Gastrocnemius medialis (tissue), 4 donors: ENCODE data around the gene USP28. TPM values are rescaled to one million over a fixed set of nuclear protein-coding genes. Genes with fewer than 3 reads are reported as not detected.
A peak's percentile ranks its signal among the peaks of the same experiment; 100 is the strongest.

Experiments
- ATAC-seq, 2 donors: fragments of 150-250 bp; one replicate each; pipeline ENCODE4 v1.9.1; 2016
- DNase-seq, 2 donors: peaks; one replicate each; pipeline ENCODE4 v3.0.0-alpha.2; 2019
- H3K27ac ChIP-seq, 4 donors: fragments of 200-600 bp; sonication (generic); 1 replicate in 1 of 4; 2 replicates in 3 of 4; pipeline ENCODE4 v1.5.1; 2016 to 2018; ENCODE audit warnings: mild to moderate bottlenecking in 2 of 4, moderate library complexity in 1 of 4
- H3K27me3 ChIP-seq, 3 donors: fragments of 200-600 bp; sonication (generic) in 2 of 3; 1 replicate in 1 of 3; 2 replicates in 2 of 3; pipeline versions ENCODE4 v1.5.1 to v1.6.0; 2016 to 2019; ENCODE audit warnings: mild to moderate bottlenecking in 1 of 3, moderate library complexity in 1 of 3
- H3K36me3 ChIP-seq, 2 donors: fragments of 200-600 bp; sonication (generic) in 1 of 2; one replicate each; pipeline ENCODE4 v1.5.1; 2017 to 2018
- H3K4me1 ChIP-seq, 2 donors: fragments of 200-600 bp; sonication (generic) in 1 of 2; one replicate each; pipeline ENCODE4 v1.5.1; 2016 to 2017; ENCODE audit warnings: mild to moderate bottlenecking in 2 of 2
- H3K4me3 ChIP-seq, 4 donors: fragments of 200-600 bp; sonication (generic) in 3 of 4; 1 replicate in 1 of 4; 2 replicates in 3 of 4; pipeline ENCODE4 v1.5.1; 2016 to 2019; ENCODE audit warnings: mild to moderate bottlenecking in 2 of 4
- H3K9me3 ChIP-seq, 3 donors: fragments of 200-600 bp; sonication (generic) in 2 of 3; 1 replicate in 1 of 3; 2 replicates in 2 of 3; pipeline ENCODE4 v1.5.1; 2016 to 2019
- POLR2A ChIP-seq, 2 donors: fragments of 450-650 bp; IDR thresholded peaks; one replicate each; pipeline ENCODE4 v1.6.1; 2017; ENCODE audit warnings: antibody characterized with exemption in 2 of 2, mild to moderate bottlenecking in 2 of 2, moderate library complexity in 2 of 2
- in situ Hi-C, 4 donors: fragments of 200-750 bp; cut with MboI; loops; one replicate each; pipeline versions ENCODE4 v1.15.0 to v1.8.0; 2017; ENCODE audit warnings: low sequenced_read_pairs in 4 of 4
- intact Hi-C: fragments of 100-400 bp; cut with DNase I; formaldehyde crosslinking; loops from one replicate; pipeline ENCODE4 v1.15.1; 2023; ENCODE audit warnings: low total_unique reads
- total RNA-seq, 4 donors: library from RNA; depleted of rRNA; stranded (reverse); fragments of >200 nt; gene quantifications; one replicate each; pipeline versions ENCODE4 v1.1.0 to v1.2.3, GENCODE V29; 2016
- TF ChIP-seq, protein P1 (sequence below), 5 experiments: fragments of 450-650 bp in 3 of 5; fragments of 200-600 bp in 2 of 5; sonication (generic) in 2 of 5; IDR thresholded peaks in 4 of 5; conservative IDR thresholded peaks in 1 of 5; 1 replicate in 4 of 5; 2 replicates in 1 of 5; pipeline ENCODE4 v1.5.1; 2016 to 2019; ENCODE audit warnings: antibody characterized with exemption in 5 of 5, mild to moderate bottlenecking in 3 of 5, moderate library complexity in 3 of 5

The USP28 gene
- total RNA-seq, 4 donors from 2014 or later, result 56.7 to 141 (median 80.4) TPM

DNA sequence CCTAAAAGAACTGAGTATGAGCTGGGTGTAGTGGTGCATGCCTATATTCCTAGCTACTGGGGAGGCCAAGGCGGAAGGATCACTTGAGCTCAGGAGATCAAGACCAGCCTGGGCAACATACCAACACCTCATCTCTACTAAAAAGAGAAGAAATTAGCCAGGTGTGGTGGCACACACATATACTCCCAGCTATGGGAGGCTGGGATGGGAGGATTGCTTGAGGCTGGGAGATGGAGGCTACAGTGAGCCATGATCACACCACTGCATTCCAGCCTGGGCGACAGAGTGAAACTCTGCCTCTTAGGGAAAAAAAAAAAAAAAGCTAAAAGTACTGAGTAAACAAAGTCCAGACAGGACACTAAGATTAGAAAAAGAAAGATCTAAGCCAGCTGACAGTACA lies 25.8 kb upstream of the USP28 start:
- ATAC-seq (no peak), DNase-seq (no peak)
- intact Hi-C loops (no loop called here), in situ Hi-C loops (no loop called here)
- Histone ChIP-seq H3K4me1 (peaks cover under 1 to 4% of the 10 kb centered on the region in 2 donors), H3K27me3 (no peaks in the 10 kb centered on the region), H3K27ac (no peak overlapping the region), H3K4me3 (no peak overlapping the region), H3K9me3 (no peaks in the 10 kb centered on the region), H3K36me3 (no peaks in the 10 kb centered on the region)
- TF ChIP-seq POLR2A (IDR thresholded peaks at IDR 0.05), result no peak
- TF ChIP-seq, protein P1, sequence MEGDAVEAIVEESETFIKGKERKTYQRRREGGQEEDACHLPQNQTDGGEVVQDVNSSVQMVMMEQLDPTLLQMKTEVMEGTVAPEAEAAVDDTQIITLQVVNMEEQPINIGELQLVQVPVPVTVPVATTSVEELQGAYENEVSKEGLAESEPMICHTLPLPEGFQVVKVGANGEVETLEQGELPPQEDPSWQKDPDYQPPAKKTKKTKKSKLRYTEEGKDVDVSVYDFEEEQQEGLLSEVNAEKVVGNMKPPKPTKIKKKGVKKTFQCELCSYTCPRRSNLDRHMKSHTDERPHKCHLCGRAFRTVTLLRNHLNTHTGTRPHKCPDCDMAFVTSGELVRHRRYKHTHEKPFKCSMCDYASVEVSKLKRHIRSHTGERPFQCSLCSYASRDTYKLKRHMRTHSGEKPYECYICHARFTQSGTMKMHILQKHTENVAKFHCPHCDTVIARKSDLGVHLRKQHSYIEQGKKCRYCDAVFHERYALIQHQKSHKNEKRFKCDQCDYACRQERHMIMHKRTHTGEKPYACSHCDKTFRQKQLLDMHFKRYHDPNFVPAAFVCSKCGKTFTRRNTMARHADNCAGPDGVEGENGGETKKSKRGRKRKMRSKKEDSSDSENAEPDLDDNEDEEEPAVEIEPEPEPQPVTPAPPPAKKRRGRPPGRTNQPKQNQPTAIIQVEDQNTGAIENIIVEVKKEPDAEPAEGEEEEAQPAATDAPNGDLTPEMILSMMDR (IDR thresholded peaks at IDR 0.05 in 4 of 5, conservative IDR thresholded peaks at IDR 0.05 in 1 of 5), result no peak

DNA sequence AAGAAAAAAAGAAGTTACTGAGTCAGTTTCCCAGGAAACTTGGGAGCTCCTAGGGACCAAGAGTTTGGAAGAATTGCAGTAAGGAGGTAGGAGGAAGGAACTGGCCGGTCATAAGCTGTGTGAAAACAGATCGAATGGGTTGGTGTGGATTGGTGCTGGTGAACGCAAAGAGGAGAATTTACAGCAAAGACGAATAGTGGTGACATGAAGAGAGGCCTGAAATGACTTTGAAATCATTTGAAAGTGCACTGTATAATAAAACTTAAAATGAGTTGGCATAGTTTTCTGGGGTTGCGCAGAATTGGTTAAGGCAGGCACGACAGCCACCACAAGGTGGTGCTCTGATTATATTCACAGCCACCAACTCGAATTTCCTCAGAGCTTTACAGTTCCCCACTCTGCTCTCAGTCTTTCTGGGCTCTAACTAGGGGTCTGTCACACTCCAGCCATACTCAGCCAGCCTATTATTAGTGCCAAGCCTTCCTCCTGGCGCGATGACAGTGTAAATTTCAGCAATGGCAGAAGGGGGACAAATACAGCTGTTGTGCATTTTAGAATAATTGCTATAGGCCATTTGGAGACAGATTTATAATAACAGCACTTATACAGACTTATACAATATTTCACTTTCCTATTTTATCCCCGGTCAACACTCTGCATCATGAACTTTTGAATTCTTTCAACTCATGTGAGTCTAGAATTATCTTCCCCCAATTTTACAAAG lies 20.9 kb upstream of the USP28 start:
- intact Hi-C loops (loop anchor here (5.0 to 10.0 kb wide), 2 partner anchors 138 to 366 kb away; no protein-coding TSS in a partner anchor), in situ Hi-C loops (loop anchor here (10.0 to 25.0 kb wide), 4 partner anchors 128 to 391 kb away; partner anchors contain the start of gene NNMT (in 2 of the 4))
- DNase-seq (peak in 1 of 2 donors; percentile 21), ATAC-seq (peak; percentile 70 to 78)
- Histone ChIP-seq H3K27me3 (no peaks in the 10 kb centered on the region), H3K4me1 (peaks cover 11 to 12% of the 10 kb centered on the region in 2 donors), H3K27ac (peak overlapping the region; percentile 65 to 81 (median 72)), H3K36me3 (no peaks in the 10 kb centered on the region), H3K4me3 (no peak overlapping the region), H3K9me3 (no peaks in the 10 kb centered on the region)
- no peak for TF ChIP-seq POLR2A (IDR thresholded peaks at IDR 0.05)
- TF ChIP-seq, protein P1 (IDR thresholded peaks at IDR 0.05 in 4 of 5, conservative IDR thresholded peaks at IDR 0.05 in 1 of 5), result peak; percentile 60 to 79 (median 74)

DNA sequence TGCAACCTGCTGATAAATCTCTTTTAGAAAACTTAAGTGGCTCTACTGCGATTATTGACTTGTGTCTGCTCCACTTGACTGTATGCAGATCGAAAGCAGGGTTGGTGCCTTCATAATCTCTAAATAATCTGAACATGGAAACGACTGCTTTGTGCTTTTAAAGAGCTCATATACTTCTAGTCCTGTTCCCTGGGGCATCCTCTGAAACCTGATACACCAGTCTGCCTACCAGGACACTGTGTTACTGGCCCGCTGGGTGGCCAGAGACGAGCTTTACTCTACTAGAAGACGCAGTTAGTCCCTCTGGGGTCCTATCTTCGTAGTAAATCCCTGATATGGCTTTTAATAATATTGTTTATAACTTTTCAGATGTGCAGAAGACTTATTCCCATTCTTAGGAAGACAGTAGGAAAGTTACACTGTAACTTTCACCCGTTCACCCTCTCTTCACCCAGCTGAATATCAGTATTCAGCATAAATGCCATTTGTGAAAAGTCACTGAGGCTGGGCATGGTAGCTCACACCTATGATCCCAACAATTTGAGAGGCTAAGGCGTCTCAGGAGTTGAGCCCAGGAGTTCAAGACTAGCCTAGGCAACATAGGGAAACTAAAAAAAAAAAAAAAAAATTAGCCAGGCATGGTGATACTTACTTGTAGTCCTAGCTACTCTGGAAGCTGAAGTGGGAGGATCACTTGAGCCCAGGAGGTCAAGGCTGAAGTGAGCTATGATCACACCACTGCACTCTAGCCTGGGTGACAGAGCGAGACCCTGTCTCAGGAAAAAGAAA lies 20.2 kb upstream of the USP28 start:
- no peak for TF ChIP-seq POLR2A (IDR thresholded peaks at IDR 0.05)
- TF ChIP-seq, protein P1 (IDR thresholded peaks at IDR 0.05 in 4 of 5, conservative IDR thresholded peaks at IDR 0.05 in 1 of 5), result peak in 2 of 5 experiments; percentile 29 to 37
- in situ Hi-C loops, result loop anchor here (10.0 to 25.0 kb wide), 4 partner anchors 129 to 392 kb away; partner anchors contain the start of gene NNMT (in 2 of the 4)
- Histone ChIP-seq H3K27me3 (no peaks in the 10 kb centered on the region), H3K4me1 (peaks cover 11 to 12% of the 10 kb centered on the region in 2 donors), H3K27ac (peak overlapping the region; percentile 65 to 81 (median 72)), H3K36me3 (no peaks in the 10 kb centered on the region), H3K9me3 (no peaks in the 10 kb centered on the region), H3K4me3 (no peak overlapping the region)
- ATAC-seq (peak; percentile 92 to 97), DNase-seq (peak; percentile 26 to 54)
- intact Hi-C loops, result loop anchor here (5.0 to 10.0 kb wide), 2 partner anchors 139 to 367 kb away; no protein-coding TSS in a partner anchor

DNA sequence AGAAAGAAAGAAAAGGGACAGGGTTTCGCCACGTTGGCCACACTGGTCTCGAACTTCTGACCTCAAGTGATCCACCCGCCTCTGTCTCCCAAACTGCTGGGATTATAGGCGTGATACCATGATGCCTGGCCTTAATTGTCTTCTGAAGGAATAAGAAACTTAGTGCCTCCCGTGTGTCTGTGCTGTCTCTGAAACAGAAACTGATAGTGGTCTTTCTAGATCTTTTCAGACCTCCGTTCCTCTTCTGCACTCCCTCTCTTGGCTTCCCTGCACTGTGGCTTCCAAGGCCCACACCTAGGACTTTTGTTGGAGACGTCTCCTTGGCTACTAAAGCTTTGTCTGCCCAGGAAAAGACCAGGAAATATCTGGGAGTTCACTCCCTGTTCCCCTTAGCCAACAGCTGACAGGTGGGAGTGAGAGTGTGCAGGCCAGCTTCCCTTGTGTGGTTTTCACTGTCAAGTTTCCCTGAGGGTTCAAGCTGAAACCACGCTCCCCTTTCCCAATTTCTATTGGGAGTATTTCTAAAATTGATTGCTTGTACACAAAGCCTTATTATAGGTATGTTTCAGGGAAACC lies 19.1 kb upstream of the USP28 start:
- intact Hi-C loops (loop anchor here (10.0 kb wide), 1 partner anchor 140 kb away; no protein-coding TSS in a partner anchor), in situ Hi-C loops (loop anchor here (10.0 to 25.0 kb wide), 4 partner anchors 130 to 393 kb away; partner anchors contain the start of gene NNMT (in 2 of the 4))
- H3K27me3 ChIP-seq, result no peaks in the 10 kb centered on the region
- ATAC-seq, result no peak
- peak overlapping the region in 1 of 4 donors; percentile 16 for H3K27ac ChIP-seq
- H3K36me3 ChIP-seq, result no peaks in the 10 kb centered on the region
- no peak for TF ChIP-seq POLR2A (IDR thresholded peaks at IDR 0.05)
- TF ChIP-seq, protein P1 (IDR thresholded peaks at IDR 0.05 in 4 of 5, conservative IDR thresholded peaks at IDR 0.05 in 1 of 5), result no peak
- DNase-seq, result no peak
- no peaks in the 10 kb centered on the region for H3K9me3 ChIP-seq
- no peak overlapping the region for H3K4me3 ChIP-seq
- H3K4me1 ChIP-seq, result peaks cover 11 to 12% of the 10 kb centered on the region in 2 donors
